DOHH2 (cell line): ENCODE results near the gene CCDC85A.

Source experiments
- EZH2phosphoT487 ChIP-seq: fragments of 200-600 bp; sonication (generic); IDR thresholded peaks from 2 replicates; pipeline ENCODE4 v1.6.1; 2017; ENCODE audit warnings: borderline replicate concordance, mild to moderate bottlenecking, antibody characterized with exemption, low read length, moderate library complexity, mixed read lengths
- TF ChIP-seq, protein P1 (sequence below): fragments of 200-600 bp; sonication (generic); IDR thresholded peaks from one replicate; pipeline ENCODE4 v1.5.1; 2014; ENCODE audit warnings: antibody characterized with exemption, mild to moderate bottlenecking, low read depth, low read length; ENCODE audit not compliant: poor library complexity, severe bottlenecking

DNA sequence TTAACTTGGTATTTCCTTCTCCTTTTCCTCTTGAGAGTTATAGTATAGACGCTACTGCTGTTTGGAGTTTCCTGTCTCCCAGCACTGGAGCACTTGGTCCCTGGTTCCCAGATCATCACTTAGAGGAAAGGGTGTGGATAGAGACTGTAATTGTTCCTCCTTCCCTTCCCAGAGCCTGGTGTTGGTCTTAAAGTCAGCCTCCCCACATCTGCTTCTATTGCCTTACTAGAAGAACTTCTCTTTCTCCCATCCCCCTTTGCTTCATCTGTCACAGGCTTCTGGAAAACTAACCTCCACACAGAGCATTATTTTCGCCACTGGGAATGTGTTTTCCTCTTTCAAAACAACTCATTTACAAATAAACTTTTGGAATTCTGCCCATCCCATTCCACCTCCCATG is 131.0 kb downstream of the CCDC85A start:
- TF ChIP-seq EZH2phosphoT487, result no peak
- TF ChIP-seq, protein P1, sequence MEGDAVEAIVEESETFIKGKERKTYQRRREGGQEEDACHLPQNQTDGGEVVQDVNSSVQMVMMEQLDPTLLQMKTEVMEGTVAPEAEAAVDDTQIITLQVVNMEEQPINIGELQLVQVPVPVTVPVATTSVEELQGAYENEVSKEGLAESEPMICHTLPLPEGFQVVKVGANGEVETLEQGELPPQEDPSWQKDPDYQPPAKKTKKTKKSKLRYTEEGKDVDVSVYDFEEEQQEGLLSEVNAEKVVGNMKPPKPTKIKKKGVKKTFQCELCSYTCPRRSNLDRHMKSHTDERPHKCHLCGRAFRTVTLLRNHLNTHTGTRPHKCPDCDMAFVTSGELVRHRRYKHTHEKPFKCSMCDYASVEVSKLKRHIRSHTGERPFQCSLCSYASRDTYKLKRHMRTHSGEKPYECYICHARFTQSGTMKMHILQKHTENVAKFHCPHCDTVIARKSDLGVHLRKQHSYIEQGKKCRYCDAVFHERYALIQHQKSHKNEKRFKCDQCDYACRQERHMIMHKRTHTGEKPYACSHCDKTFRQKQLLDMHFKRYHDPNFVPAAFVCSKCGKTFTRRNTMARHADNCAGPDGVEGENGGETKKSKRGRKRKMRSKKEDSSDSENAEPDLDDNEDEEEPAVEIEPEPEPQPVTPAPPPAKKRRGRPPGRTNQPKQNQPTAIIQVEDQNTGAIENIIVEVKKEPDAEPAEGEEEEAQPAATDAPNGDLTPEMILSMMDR, result no peak
